Measurements from ENCODE around the gene HLA-DPB1.
A peak's percentile ranks its signal among the peaks of the same experiment; 100 is the strongest.

Gene HLA-DPB1

GRCh38 chr6:33103776-33104175, 28.0 kb downstream of the HLA-DPB1 start:
- no peak for FAIRE-seq
- DNase-seq (ENCODE audit: insufficient read length, low spot score), result no peak
- no peak for TF ChIP-seq CTCF (IDR thresholded peaks at IDR 0.05; ENCODE audit: insufficient read depth, missing control alignments)

- TF ChIP-seq CTCF (IDR thresholded peaks at IDR 0.05; ENCODE audit: insufficient read depth, missing control alignments), result no peak
These were observed 29.1 kb downstream of the HLA-DPB1 start for GRCh38 chr6:33104887-33105286.

GRCh38 chr6:33105386-33105785, 29.6 kb downstream of the HLA-DPB1 start:
- DNase-seq (ENCODE audit: insufficient read length, low spot score) (no peak), FAIRE-seq (no peak)
- no peak for TF ChIP-seq CTCF (IDR thresholded peaks at IDR 0.05; ENCODE audit: insufficient read depth, missing control alignments)

More at GRCh38 chr6:33104887-33105286, 29.1 kb downstream of the HLA-DPB1 start:
- FAIRE-seq (no peak), DNase-seq (ENCODE audit: insufficient read length, low spot score) (no peak)

- DNase-seq (ENCODE audit: insufficient read length, low spot score), result no peak
- no peak for TF ChIP-seq CTCF (IDR thresholded peaks at IDR 0.05; ENCODE audit: insufficient read depth, missing control alignments)
- no peak for FAIRE-seq
These were observed 30.4 kb downstream of the HLA-DPB1 start for GRCh38 chr6:33105916-33106871.

- FAIRE-seq (no peak), DNase-seq (ENCODE audit: insufficient read length, low spot score) (no peak)
- TF ChIP-seq CTCF (IDR thresholded peaks at IDR 0.05; ENCODE audit: insufficient read depth, missing control alignments), result no peak
These were observed 31.9 kb downstream of the HLA-DPB1 start for GRCh38 chr6:33107641-33108040.

GRCh38 chr6:33108307-33108706, 32.5 kb downstream of the HLA-DPB1 start:
- FAIRE-seq, result no peak
- no peak for DNase-seq (ENCODE audit: insufficient read length, low spot score)
- TF ChIP-seq CTCF (IDR thresholded peaks at IDR 0.05; ENCODE audit: insufficient read depth, missing control alignments), result no peak

GRCh38 chr6:33112148-33112547, 36.4 kb downstream of the HLA-DPB1 start:
- FAIRE-seq (no peak), DNase-seq (ENCODE audit: insufficient read length, low spot score) (peak; percentile 24)
- no peak for TF ChIP-seq CTCF (IDR thresholded peaks at IDR 0.05; ENCODE audit: insufficient read depth, missing control alignments)
